ENCODE data around the gene FOXK1. TPM values are rescaled to one million over a fixed set of nuclear protein-coding genes. Genes with fewer than 3 reads are reported as not detected.
A peak's percentile ranks its signal among the peaks of the same experiment; 100 is the strongest.

The FOXK1 gene
- total RNA-seq, 1 donor from 2014 or later, result 53.6 TPM

- peaks cover 5% of the 10 kb centered on the region for H3K27me3 Mint-ChIP-seq (ENCODE audit: low read depth, unreplicated experiment)
- H2AFZ ChIP-seq (ENCODE audit: low read depth, low read length), result no peak overlapping the region
- no peak for FAIRE-seq
These were observed 36.8 kb upstream of the FOXK1 start for GRCh38 chr7:4645246-4645645.

GRCh38 chr7:4648111-4648510 is 34.0 kb upstream of the FOXK1 start:
- TF ChIP-seq CTCF (IDR thresholded peaks at IDR 0.05; ENCODE audit: insufficient read depth, low read depth, low read length) (no peak), EZH2 (IDR thresholded peaks at IDR 0.05; ENCODE audit: insufficient read depth, low read length) (no peak)
- H3K9ac ChIP-seq (ENCODE audit: low read length), result no peak overlapping the region
- peaks cover 9% of the 10 kb centered on the region for H3K4me1 ChIP-seq (ENCODE audit: insufficient read depth, low read length)
- H3K4me3 ChIP-seq (ENCODE audit: insufficient read depth, low read depth, low read length), result no peak overlapping the region
- H3K27me3 ChIP-seq (ENCODE audit: insufficient read depth, low read length), result no peaks in the 10 kb centered on the region
- FAIRE-seq (no peak), DNase-seq (ENCODE audit: low read depth) (no peak)
- no peak overlapping the region for H3K27ac ChIP-seq (ENCODE audit: low read depth, low read length)
- H3K27ac Mint-ChIP-seq (ENCODE audit: unreplicated experiment), result no peak overlapping the region
- H3K4me2 ChIP-seq (ENCODE audit: low read length), result no peak overlapping the region
- H3K79me2 ChIP-seq (ENCODE audit: insufficient read depth, low read length), result no peaks in the 10 kb centered on the region
- peaks cover 3% of the 10 kb centered on the region for H3K36me3 Mint-ChIP-seq (ENCODE audit: low read depth, unreplicated experiment)
- H2AFZ ChIP-seq (ENCODE audit: low read depth, low read length), result no peak overlapping the region
- no peaks in the 10 kb centered on the region for H3K36me3 ChIP-seq (ENCODE audit: insufficient read depth, low read length)
- H3K9me3 Mint-ChIP-seq (ENCODE audit: unreplicated experiment), result peaks cover 3% of the 10 kb centered on the region
- H3K27me3 Mint-ChIP-seq (ENCODE audit: low read depth, unreplicated experiment), result peaks cover 5% of the 10 kb centered on the region
- H3K4me3 Mint-ChIP-seq (ENCODE audit: unreplicated experiment), result no peak overlapping the region
- H3K9me3 ChIP-seq (ENCODE audit: insufficient read depth, low read depth, low read length), result peaks cover 4% of the 10 kb centered on the region
- H3K4me1 Mint-ChIP-seq (ENCODE audit: low read depth, unreplicated experiment), result no peaks in the 10 kb centered on the region
- H4K20me1 ChIP-seq (ENCODE audit: insufficient read depth, low read length), result no peaks in the 10 kb centered on the region

More at GRCh38 chr7:4645246-4645645, 36.8 kb upstream of the FOXK1 start:
- Histone ChIP-seq H3K9ac (ENCODE audit: low read length) (no peak overlapping the region), H3K4me3 (ENCODE audit: insufficient read depth, low read depth, low read length) (no peak overlapping the region), H3K9me3 (ENCODE audit: insufficient read depth, low read depth, low read length) (peaks cover 4% of the 10 kb centered on the region), H3K4me2 (ENCODE audit: low read length) (no peak overlapping the region), H3K27ac (ENCODE audit: low read depth, low read length) (no peak overlapping the region), H3K4me1 (ENCODE audit: insufficient read depth, low read length) (peaks cover 12% of the 10 kb centered on the region), H4K20me1 (ENCODE audit: insufficient read depth, low read length) (no peaks in the 10 kb centered on the region), H3K79me2 (ENCODE audit: insufficient read depth, low read length) (no peaks in the 10 kb centered on the region), H3K36me3 (ENCODE audit: insufficient read depth, low read length) (no peaks in the 10 kb centered on the region), H3K27me3 (ENCODE audit: insufficient read depth, low read length) (no peaks in the 10 kb centered on the region)
- no peak overlapping the region for H3K4me3 Mint-ChIP-seq (ENCODE audit: unreplicated experiment)
- no peaks in the 10 kb centered on the region for H3K36me3 Mint-ChIP-seq (ENCODE audit: low read depth, unreplicated experiment)
- H3K9me3 Mint-ChIP-seq (ENCODE audit: unreplicated experiment), result peaks cover 3% of the 10 kb centered on the region
- TF ChIP-seq CTCF (IDR thresholded peaks at IDR 0.05; ENCODE audit: insufficient read depth, low read depth, low read length) (no peak), EZH2 (IDR thresholded peaks at IDR 0.05; ENCODE audit: insufficient read depth, low read length) (no peak)
- no peak overlapping the region for H3K27ac Mint-ChIP-seq (ENCODE audit: unreplicated experiment)
- DNase-seq (ENCODE audit: low read depth), result peak; percentile 86
- no peaks in the 10 kb centered on the region for H3K4me1 Mint-ChIP-seq (ENCODE audit: low read depth, unreplicated experiment)

- H3K4me3 Mint-ChIP-seq (ENCODE audit: unreplicated experiment), result no peak overlapping the region
- H3K4me1 Mint-ChIP-seq (ENCODE audit: low read depth, unreplicated experiment), result no peaks in the 10 kb centered on the region
- peaks cover 4% of the 10 kb centered on the region for H3K9me3 ChIP-seq (ENCODE audit: insufficient read depth, low read depth, low read length)
- peaks cover 3% of the 10 kb centered on the region for H3K9me3 Mint-ChIP-seq (ENCODE audit: unreplicated experiment)
- H3K27ac ChIP-seq (ENCODE audit: low read depth, low read length), result no peak overlapping the region
- H3K9ac ChIP-seq (ENCODE audit: low read length), result peak overlapping the region; percentile 49
- peaks cover 5% of the 10 kb centered on the region for H3K27me3 Mint-ChIP-seq (ENCODE audit: low read depth, unreplicated experiment)
- peak overlapping the region; percentile 91 for H2AFZ ChIP-seq (ENCODE audit: low read depth, low read length)
- no peaks in the 10 kb centered on the region for H3K27me3 ChIP-seq (ENCODE audit: insufficient read depth, low read length)
- FAIRE-seq (no peak), DNase-seq (ENCODE audit: low read depth) (peak; percentile 34)
- H3K79me2 ChIP-seq (ENCODE audit: insufficient read depth, low read length), result no peaks in the 10 kb centered on the region
- no peaks in the 10 kb centered on the region for H4K20me1 ChIP-seq (ENCODE audit: insufficient read depth, low read length)
- H3K36me3 Mint-ChIP-seq (ENCODE audit: low read depth, unreplicated experiment), result peaks cover 3% of the 10 kb centered on the region
- TF ChIP-seq CTCF (IDR thresholded peaks at IDR 0.05; ENCODE audit: insufficient read depth, low read depth, low read length) (no peak), EZH2 (IDR thresholded peaks at IDR 0.05; ENCODE audit: insufficient read depth, low read length) (no peak)
- peaks cover 9% of the 10 kb centered on the region for H3K4me1 ChIP-seq (ENCODE audit: insufficient read depth, low read length)
- H3K4me3 ChIP-seq (ENCODE audit: insufficient read depth, low read depth, low read length), result no peak overlapping the region
- H3K4me2 ChIP-seq (ENCODE audit: low read length), result peak overlapping the region; percentile 55
- H3K36me3 ChIP-seq (ENCODE audit: insufficient read depth, low read length), result no peaks in the 10 kb centered on the region
- no peak overlapping the region for H3K27ac Mint-ChIP-seq (ENCODE audit: unreplicated experiment)
These were observed 31.6 kb upstream of the FOXK1 start for GRCh38 chr7:4650433-4651047.
